HG03060 (cell line): ENCODE results near the gene GNRH2.
"Not testable (repeated sequence)": the region's sequence is repeated elsewhere in the genome, so short reads cannot be mapped to it uniquely, and the experiment has no call there.

ENCODE experiments used
- ATAC-seq: cut with Tn5 transposase; IDR thresholded peaks from one replicate; pipeline ENCODE4 v1.9.1; 2021; ENCODE audit warnings: low read depth, moderate number of reproducible peaks; ENCODE audit not compliant: unreplicated experiment

Gene GNRH2

DNA sequence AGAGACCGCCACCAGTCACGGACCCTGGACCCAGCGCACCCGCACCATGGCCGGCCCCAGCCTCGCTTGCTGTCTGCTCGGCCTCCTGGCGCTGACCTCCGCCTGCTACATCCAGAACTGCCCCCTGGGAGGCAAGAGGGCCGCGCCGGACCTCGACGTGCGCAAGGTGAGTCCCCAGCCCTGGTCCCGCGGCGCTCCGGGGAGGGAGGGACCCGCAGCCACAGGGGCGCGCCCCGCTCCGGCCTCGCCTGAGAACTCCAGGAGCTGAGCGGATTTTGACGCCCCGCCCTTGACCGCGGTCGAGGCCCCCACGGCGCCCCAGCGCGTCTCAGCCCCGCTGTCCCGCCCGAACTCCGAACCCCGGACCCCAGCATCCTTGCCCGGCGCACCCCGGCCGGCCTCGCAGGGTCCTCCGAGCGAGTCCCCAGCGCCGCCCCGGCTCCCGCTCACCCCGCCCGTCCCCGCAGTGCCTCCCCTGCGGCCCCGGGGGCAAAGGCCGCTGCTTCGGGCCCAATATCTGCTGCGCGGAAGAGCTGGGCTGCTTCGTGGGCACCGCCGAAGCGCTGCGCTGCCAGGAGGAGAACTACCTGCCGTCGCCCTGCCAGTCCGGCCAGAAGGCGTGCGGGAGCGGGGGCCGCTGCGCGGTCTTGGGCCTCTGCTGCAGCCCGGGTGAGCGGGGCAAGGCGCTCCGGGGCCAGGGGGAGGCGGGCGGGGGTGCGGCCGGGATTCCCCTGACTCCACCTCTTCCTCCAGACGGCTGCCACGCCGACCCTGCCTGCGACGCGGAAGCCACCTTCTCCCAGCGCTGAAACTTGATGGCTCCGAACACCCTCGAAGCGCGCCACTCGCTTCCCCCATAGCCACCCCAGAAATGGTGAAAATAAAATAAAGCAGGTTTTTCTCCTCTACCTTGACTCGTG, 28.4 kb downstream of the GNRH2 start, which contains the start of gene OXT:
OXT (plus strand) TSS at position 11 of the 920 bp plus-strand sequence; CDS start at position 47, 36 bp downstream.
- ATAC-seq = no peak

DNA sequence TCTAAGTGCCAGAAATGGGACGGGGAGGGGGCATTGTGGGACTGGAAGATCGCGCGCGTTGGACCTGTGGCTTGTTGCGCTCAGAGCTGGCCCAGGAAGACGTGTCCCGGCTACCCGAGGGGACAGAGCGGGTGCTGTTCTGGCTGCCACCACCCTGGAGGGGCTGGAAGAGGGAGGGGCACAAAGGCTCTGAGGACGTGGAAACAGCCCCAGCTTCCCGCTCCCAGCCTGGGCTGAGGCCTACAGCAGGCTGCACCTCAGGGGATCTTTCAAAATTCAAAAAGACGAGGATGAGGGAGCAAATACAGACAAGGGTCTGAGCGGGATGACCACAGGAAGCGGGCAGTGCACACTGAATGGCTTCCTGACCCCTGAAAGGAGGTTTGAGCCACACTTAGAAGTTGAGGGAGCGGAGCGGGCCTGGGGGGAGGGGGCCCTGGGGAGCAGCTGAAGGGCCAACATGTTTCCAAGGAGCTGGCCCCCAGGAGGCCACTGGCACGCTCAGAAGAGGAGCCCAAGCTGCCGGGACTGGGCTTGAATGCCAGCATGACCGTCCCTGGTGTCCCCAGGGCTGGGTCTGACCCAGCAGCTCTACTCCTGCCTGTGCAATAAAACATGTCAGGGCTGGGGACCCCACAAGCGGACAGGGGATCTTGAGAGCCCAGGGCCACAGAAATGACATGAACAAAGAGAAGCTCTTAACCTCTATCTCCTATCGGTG, 29.3 kb downstream of the GNRH2 start:
- ATAC-seq = no peak

DNA sequence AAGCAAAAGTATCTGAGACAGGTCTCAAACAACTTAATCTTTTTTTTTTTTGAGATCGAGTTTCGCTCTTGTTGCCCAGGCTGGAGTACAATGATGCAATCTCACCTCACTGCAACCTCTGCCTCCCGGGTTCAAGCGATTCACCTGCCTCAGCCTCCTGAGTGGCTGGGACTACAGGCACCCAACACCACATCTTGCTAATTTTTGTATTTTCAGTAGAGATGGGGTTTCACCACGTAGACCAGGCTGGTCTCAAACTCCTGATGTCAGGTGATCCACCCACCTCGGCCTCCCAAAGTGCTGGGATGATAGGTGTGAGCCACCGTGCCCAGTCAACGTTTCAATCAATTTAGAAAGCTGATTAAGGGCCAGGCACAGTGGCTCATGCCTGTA, 29.8 kb downstream of the GNRH2 start:
- ATAC-seq = not testable (repeated sequence)

DNA sequence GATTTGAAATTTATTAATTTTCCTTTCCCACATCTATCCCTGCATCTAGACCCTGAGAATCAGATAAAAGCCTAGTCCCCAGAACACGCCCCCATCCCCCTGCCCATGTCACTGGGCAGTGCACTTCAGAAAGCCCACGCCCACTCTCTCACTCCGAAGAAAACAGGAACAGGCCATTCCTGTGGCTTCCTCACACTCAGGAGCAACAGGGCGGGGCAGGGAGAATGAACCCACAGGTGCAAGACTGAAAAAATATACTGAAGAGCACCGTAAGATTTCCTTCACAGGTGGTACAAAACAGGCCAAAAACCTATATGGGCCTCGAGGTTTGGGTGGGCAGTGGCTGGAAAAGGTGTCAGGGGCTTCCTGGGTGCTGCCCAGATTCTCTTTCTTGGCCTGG, 31.4 kb downstream of the GNRH2 start:
- no peak for ATAC-seq

DNA sequence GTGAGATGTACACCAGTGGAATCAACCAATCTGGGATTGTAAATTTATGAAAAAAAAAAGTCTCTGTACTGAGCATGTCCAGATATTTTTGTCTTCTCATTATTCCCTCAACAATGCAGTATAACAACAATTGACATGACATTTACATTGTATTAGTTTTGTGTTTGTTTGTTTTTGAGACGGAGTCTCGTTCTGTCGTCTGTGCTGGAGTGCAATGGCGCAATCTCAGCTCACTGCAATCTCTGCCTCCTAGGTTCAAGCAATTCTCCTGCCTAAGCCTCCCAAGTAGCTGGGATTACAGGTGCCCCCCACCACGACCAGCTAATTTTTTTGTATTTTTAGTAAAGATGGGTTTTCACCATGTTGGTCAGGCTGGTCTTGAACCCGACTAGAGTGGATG, 31.9 kb downstream of the GNRH2 start:
- not testable (repeated sequence) for ATAC-seq

DNA sequence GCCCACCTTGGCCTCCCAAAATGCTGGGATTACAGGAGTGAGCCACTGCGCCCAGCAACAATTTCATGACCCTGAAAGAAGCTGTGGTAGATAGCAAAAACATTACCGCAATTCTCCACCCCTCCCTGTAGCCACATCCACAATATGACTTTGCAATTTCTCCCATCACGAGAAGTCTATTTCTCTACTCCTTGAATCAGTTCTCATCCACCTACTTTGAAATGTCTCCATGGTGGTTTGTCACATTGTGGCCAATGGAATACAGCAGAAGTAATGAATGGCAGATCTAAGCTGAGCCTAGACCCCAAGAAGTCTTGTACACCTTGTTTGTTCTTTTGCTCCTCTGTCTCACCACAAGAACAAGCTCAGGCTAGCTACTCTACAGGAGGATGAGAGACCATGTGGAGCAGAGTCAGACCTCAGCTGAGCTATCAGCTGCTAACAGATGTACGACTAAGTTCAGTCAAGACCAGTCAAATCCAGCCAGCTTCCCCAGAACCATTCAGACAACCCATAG, 34.3 kb downstream of the GNRH2 start:
- no peak for ATAC-seq

DNA sequence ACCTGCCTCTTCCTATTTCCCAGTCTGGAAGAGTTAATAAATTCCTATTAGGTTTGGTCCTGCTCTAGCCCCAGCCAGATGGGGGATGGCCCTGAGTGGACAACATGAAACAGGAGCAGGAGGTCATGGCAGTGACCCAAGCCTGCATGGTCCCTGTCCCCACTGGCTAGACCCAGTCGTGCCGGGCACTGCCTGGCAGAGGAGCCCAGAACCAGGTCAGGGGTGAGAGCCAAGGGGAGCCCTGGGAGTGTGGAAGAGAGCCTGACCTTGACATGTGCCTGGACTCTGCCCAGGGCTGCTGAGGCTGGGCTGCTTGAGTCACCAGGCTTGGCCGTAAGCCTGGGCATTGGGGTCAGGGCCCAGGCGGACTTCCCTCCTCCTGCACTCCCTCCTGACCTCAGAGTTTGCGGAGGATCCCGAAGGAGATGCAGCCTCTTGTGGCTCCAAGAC, 37.5 kb downstream of the GNRH2 start:
- no peak for ATAC-seq

GRCh38 chr20:3081641-3082040, 38.2 kb downstream of the GNRH2 start:
- no peak for ATAC-seq

DNA sequence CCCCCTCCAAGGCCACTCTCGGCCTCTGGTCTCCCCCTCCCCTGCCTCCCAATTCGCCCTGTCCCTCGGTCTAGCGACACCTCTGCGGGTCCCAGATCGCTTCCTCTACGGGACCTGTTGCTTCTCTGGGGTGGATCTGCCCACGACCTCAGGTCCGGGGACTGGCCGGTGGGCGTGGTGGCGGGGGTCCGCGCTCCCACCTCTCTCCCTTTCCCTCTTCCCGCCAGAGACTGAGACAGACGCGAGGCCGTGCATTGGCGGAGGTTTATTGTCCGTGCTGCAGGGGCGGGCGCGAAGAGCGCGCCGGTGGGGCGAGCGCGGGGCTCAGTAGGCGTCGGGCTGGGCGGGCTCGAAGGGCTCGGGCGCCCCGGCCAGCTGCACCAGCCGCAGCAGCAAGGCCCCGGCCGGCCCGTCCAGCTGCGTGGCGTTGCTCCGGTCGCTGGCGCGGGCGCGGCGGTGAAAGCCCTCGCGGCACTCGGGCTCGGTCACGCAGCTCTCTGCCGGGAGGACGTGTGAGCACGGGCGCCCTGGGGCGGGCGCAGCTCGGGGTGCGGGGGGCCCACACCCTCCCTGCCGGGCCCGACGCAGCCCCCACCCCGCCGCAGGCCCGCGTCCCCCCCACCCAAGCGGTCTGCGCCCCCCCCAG, 39.0 kb downstream of the GNRH2 start:
- no peak for ATAC-seq

DNA sequence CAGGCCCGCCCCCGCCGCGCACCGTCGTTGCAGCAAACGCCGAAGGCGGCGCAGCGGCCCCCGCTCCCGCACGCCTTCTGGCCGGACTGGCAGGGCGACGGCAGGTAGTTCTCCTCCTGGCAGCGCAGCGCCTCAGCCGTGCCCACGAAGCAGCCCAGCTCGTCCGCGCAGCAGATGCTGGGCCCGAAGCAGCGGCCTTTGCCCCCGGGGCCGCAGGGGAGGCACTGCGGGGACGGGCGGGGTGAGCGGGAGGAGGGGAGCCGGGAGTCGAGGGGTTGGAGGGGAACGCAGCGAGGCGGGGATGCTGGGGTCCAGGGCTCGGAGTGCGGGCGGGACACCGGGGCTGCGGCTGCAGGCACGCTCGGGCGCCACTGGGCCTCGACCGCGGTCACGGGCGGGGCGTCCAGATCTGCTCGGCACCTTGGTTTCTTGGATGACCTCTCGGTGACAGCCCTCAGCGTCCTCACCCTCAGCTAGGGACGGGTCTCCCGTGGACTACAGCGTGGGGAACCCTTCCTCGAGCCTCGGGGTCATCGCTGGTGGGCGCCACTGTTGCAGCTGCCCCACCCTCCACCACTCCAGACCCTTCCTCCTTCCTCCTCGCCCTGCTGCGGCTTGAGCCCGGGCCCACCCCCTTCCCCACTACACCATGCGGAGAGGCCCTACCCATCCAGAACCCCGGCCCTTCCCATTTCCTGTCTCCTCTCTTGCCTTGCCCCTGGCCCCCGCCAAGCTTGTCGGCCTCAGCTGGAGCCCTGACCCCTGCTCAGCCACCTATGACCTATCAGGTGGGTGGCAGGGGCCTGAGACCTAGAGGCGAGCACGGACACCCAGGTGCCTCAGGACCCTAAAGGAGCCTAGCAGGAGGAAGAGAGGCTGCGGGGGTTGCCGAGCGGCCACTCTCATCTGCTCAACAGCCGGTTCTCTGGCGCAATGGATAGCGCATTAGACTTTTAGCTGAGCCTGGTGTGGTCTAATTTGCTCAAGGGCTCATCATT, 39.8 kb downstream of the GNRH2 start:
- ATAC-seq = no peak

- ATAC-seq = no peak
These were observed 41.0 kb downstream of the GNRH2 start, which contains the start of gene AVP for GRCh38 chr20:3084283-3084985. TSS of gene AVP (minus strand) at chr20:3084724. CDS start at chr20:3084674, 50 bp downstream.

DNA sequence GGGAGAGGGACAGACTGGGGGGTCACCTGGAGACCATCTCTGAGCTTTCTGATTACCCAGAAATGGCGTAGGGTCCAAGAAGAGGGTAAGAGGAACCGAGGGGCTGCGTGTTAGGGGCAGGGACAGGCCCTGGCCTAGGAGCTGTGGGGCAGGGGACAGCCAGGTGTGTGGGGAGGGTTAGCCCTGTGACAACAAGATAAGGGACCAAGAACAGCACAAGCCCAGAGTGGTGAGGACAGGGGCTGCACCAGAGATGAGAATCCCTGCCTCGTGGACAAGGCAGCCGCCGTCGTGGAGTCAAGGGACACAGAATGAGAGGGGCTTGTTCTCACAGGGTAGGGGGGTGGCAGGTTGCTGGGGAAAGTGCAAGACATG, 41.6 kb downstream of the GNRH2 start:
- ATAC-seq = no peak

DNA sequence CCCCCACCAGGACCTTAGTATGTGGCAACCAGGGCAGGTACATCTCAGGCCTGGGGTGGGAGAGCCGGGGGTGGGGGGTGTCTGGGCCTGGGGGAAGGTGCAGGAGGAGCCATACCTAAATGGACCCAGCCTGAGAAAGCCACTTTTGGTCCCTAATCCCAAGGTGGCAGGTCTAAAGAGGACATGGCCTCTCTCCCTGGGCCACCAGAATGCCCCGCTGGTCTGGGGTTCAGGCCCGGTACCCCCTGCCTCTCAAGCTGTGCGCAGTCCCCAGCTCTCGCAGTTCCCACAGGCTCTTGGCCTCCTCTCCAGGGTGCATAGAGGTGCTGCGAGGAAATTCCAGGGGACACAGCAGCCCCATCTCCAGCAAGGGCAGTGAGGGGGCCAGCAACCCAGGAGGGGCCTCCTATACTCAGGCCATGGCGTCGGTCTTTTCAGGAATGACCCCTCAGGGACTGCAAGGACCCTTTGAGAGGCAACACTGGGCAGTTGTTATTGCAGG, 42.2 kb downstream of the GNRH2 start:
- no peak for ATAC-seq

- no peak for ATAC-seq
These were observed 44.6 kb downstream of the GNRH2 start for GRCh38 chr20:3088031-3088430.

GRCh38 chr20:3090565-3090964, 47.1 kb downstream of the GNRH2 start:
- ATAC-seq = no peak

- ATAC-seq = no peak
These were observed 49.4 kb downstream of the GNRH2 start for GRCh38 chr20:3092611-3093379.

DNA sequence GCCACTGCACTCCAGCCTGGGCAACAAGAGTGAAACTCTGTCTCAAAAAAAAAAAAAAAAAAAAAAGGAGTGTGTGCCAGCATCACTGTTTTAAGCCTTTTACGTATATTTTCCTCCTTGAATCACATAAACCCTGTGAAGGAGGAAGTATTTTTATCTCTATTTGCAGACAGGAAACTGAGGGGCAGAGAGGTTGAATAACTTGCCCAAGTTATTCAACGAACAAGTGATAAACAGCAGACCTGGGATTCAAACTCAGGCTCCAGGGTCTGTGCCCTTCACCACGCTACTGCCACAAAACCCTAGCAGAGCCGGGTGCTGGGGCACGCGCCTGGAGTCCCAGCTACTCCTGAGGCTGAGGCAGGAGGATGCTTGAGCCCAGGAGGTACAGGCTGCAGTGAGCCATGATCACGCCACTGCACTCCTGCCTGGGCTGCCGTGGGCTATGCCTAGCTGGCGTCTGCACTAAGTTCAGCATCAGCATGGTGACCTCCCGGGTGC, 50.5 kb downstream of the GNRH2 start:
- ATAC-seq = no peak
